Mesendoderm (in vitro differentiated cells): ENCODE measurements around the gene MAN2A1.
"Not testable (repeated sequence)": the region's sequence is repeated elsewhere in the genome, so short reads cannot be mapped to it uniquely, and the experiment has no call there.

Experiments
- DNase-seq: peaks from one replicate; pipeline ENCODE4 v3.0.0; 2013
- H2AK5ac ChIP-seq: 2 replicates; pipeline ENCODE4 v1.6.1; 2013; ENCODE audit warnings: low read length, inconsistent platforms
- H2BK120ac ChIP-seq: 2 replicates; pipeline ENCODE4 v1.6.1; 2013; ENCODE audit warnings: low read depth, mild to moderate bottlenecking, low read length, moderate library complexity, mixed read lengths
- H2BK15ac ChIP-seq: replicated peaks from 2 replicates; pipeline ENCODE4 v1.6.1; 2013; ENCODE audit warnings: low read depth, mild to moderate bottlenecking, moderate library complexity
- H2BK5ac ChIP-seq: 2 replicates; pipeline ENCODE4 v1.6.1; 2013; ENCODE audit warnings: low read length, inconsistent platforms
- H3K18ac ChIP-seq: 2 replicates; pipeline ENCODE4 v1.6.1; 2013; ENCODE audit warnings: mild to moderate bottlenecking, low read length, mixed read lengths
- H3K23ac ChIP-seq: one replicate; pipeline ENCODE4 v1.6.1; 2013; ENCODE audit warnings: low read length
- H3K27ac ChIP-seq: 2 replicates; pipeline ENCODE4 v1.5.1; 2013; ENCODE audit warnings: low read depth, mild to moderate bottlenecking, inconsistent platforms, low read length, moderate library complexity
- H3K27me3 ChIP-seq: 2 replicates; pipeline ENCODE4 v1.6.1; 2013; ENCODE audit warnings: low read length, control low read depth, mild to moderate bottlenecking, inconsistent platforms; ENCODE audit not compliant: insufficient read depth, poor library complexity
- H3K36me3 ChIP-seq: 2 replicates; pipeline ENCODE4 v1.6.1; 2013; ENCODE audit warnings: low read length, inconsistent platforms; ENCODE audit not compliant: control insufficient read depth, insufficient read depth
- H3K4ac ChIP-seq: one replicate; pipeline ENCODE4 v1.6.1; 2013; ENCODE audit warnings: low read depth, mild to moderate bottlenecking, low read length, moderate library complexity
- H3K4me1 ChIP-seq: 2 replicates; pipeline ENCODE4 v1.6.1; 2013; ENCODE audit warnings: low read depth, low read length, inconsistent platforms; ENCODE audit not compliant: control insufficient read depth
- H3K4me2 ChIP-seq: 2 replicates; pipeline ENCODE4 v1.6.1; 2013; ENCODE audit warnings: low read length
- H3K4me3 ChIP-seq: 2 replicates; pipeline ENCODE4 v1.5.1; 2013; ENCODE audit warnings: mild to moderate bottlenecking, low read length
- H3K56ac ChIP-seq: one replicate; pipeline ENCODE4 v1.6.1; 2013; ENCODE audit warnings: low read length
- H3K79me1 ChIP-seq: 2 replicates; pipeline ENCODE4 v1.6.1; 2013; ENCODE audit warnings: low read length, inconsistent platforms
- H3K79me2 ChIP-seq: 2 replicates; pipeline ENCODE4 v1.6.1; 2013; ENCODE audit warnings: mild to moderate bottlenecking, low read length; ENCODE audit not compliant: control insufficient read depth, insufficient read depth
- H3K9ac ChIP-seq: 2 replicates; pipeline ENCODE4 v1.6.1; 2013; ENCODE audit warnings: low read length, inconsistent platforms
- H4K5ac ChIP-seq: one replicate; pipeline ENCODE4 v1.6.1; 2013; ENCODE audit warnings: low read length
- H4K8ac ChIP-seq: one replicate; pipeline ENCODE4 v1.6.1; 2013; ENCODE audit warnings: low read depth, mild to moderate bottlenecking, control low read depth, low read length, moderate library complexity
- WGBS: extraction: QIAGEN DNeasy Blood & Tissue Kit; methylation state at CpG from one replicate; pipeline ENCODE4 v1.1.7; 2013; ENCODE audit warnings: low lambda C conversion rate, missing lambda C conversion rate; ENCODE audit not compliant: insufficient coverage; ENCODE audit errors: extremely low coverage; 5-methylcytosine and 5-hydroxymethylcytosine counted together

The MAN2A1 gene

DNA sequence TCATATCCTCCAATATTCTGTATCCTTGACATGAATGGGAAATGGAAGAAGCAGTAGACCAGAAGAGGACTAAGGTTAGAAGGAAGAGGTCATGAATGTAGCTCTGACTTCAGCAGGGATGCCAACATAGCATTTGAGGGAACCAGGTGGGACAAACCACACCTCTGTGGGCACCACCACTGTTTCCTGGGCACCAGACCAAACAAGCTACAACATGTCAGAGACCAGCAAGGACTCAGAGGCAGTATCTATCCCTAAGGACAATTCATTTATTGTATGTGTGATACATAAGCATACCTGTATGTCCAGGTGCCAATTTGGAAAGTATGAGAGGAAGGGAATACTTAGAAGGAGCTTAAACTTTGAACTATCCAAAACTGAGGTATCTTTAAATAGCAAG, 192.8 kb downstream of the MAN2A1 start:
- H3K4me3 ChIP-seq: no peak overlapping the region
- no peak overlapping the region for H2BK5ac ChIP-seq
- H2AK5ac ChIP-seq: no peak overlapping the region
- no peak overlapping the region for H4K8ac ChIP-seq
- H3K4me2 ChIP-seq: no peak overlapping the region
- H3K36me3 ChIP-seq: no peaks in the 10 kb centered on the region
- H3K9ac ChIP-seq: no peak overlapping the region
- H2BK15ac ChIP-seq: no peak overlapping the region
- H3K4me1 ChIP-seq: no peaks in the 10 kb centered on the region
- no peak overlapping the region for H4K5ac ChIP-seq
- no peak overlapping the region for H2BK120ac ChIP-seq
- H3K23ac ChIP-seq: no peak overlapping the region
- H3K27ac ChIP-seq: no peak overlapping the region
- no peaks in the 10 kb centered on the region for H3K79me1 ChIP-seq
- no peak overlapping the region for H3K56ac ChIP-seq
- no peaks in the 10 kb centered on the region for H3K79me2 ChIP-seq
- H3K18ac ChIP-seq: no peak overlapping the region
- H3K4ac ChIP-seq: no peak overlapping the region
- no peaks in the 10 kb centered on the region for H3K27me3 ChIP-seq
- no peak for DNase-seq

DNA sequence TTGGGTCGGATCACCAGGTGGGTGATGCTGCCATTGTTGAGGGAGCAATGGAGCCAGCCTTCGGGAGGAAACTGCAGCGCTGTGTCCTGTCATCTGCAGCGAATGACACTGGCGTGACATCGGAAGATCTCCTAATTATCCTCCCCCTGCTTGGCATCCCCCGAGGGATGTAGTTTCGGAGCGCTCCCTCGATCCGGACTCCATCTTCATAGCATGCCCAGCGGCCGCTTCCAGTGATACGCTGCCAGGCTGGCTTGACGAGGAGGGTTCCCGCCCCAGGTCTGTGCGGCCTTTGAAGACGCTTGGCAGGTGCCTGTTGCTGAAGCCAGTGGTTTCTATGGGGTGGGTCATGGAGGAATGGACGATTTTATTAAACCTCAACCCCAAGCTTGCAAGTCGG, 194.9 kb downstream of the MAN2A1 start:
- Histone ChIP-seq H3K36me3 (no peaks in the 10 kb centered on the region), H2BK15ac (no peak overlapping the region), H3K4me2 (no peak overlapping the region), H3K79me1 (no peaks in the 10 kb centered on the region), H3K27me3 (no peaks in the 10 kb centered on the region), H2BK120ac (no peak overlapping the region), H3K56ac (no peak overlapping the region), H2AK5ac (no peak overlapping the region), H3K79me2 (no peaks in the 10 kb centered on the region), H2BK5ac (no peak overlapping the region), H4K8ac (no peak overlapping the region), H3K4ac (no peak overlapping the region), H3K27ac (no peak overlapping the region), H4K5ac (no peak overlapping the region), H3K23ac (no peak overlapping the region), H3K18ac (no peak overlapping the region), H3K9ac (no peak overlapping the region), H3K4me1 (no peaks in the 10 kb centered on the region), H3K4me3 (no peak overlapping the region)
- no CpG with 5 or more reads among the region's 20 CpGs for WGBS
- no peak for DNase-seq

DNA sequence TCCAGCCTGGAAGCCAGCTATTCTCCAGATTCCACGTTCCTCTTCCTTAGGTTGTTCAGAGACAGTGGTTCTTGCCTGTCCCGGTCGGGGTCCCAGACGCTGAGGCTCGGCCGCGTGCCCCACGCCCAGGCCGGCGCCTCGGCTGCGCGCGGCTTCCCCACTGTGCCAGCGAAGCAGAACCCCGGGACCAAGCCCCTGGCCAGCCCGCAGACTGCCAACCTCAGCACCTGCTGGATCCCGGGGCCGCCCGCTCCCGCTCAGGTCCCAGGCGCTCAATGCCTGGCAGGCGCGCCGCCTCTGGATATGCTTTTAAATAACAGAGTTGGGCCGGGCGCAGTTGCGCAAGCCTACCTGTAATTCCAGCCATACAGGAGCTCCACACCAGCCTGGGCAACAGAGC, 195.5 kb downstream of the MAN2A1 start:
- H2BK5ac ChIP-seq: no peak overlapping the region
- H2AK5ac ChIP-seq: no peak overlapping the region
- H3K18ac ChIP-seq: no peak overlapping the region
- no peak overlapping the region for H3K56ac ChIP-seq
- no CpG with 5 or more reads among the region's 28 CpGs for WGBS
- H3K4me1 ChIP-seq: no peaks in the 10 kb centered on the region
- DNase-seq: no peak
- H2BK120ac ChIP-seq: no peak overlapping the region
- no peak overlapping the region for H4K5ac ChIP-seq
- no peak overlapping the region for H3K23ac ChIP-seq
- no peak overlapping the region for H3K4me3 ChIP-seq
- H3K79me2 ChIP-seq: no peaks in the 10 kb centered on the region
- no peaks in the 10 kb centered on the region for H3K36me3 ChIP-seq
- H4K8ac ChIP-seq: no peak overlapping the region
- no peak overlapping the region for H3K4me2 ChIP-seq
- no peak overlapping the region for H2BK15ac ChIP-seq
- no peak overlapping the region for H3K9ac ChIP-seq
- no peaks in the 10 kb centered on the region for H3K79me1 ChIP-seq
- H3K27ac ChIP-seq: no peak overlapping the region
- H3K27me3 ChIP-seq: no peaks in the 10 kb centered on the region
- H3K4ac ChIP-seq: no peak overlapping the region

DNA sequence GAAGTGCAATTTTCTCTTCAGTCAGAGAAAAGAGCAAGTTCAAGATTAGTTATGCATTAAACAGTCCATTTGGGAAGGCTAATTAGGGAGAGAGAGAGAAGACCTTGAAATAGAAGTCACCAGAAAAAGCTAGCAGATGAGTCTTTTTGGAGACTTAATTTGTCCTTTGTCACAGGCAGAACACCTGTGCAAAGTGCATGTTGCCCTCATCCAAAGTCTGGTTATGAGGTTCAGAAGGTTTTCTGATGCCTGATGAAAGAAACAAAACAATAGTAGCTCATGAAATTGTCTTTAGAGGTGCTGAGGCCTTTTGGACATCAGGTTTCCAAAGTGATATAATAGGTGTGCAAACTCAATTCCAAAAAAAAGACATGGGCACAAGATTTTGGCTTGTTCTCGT, 199.3 kb downstream of the MAN2A1 start:
- Histone ChIP-seq H3K9ac (no peak overlapping the region), H4K8ac (no peak overlapping the region), H2BK15ac (no peak overlapping the region), H3K36me3 (no peaks in the 10 kb centered on the region), H4K5ac (no peak overlapping the region), H3K79me1 (no peaks in the 10 kb centered on the region), H3K4me3 (no peak overlapping the region), H3K56ac (no peak overlapping the region), H2BK5ac (no peak overlapping the region), H2BK120ac (no peak overlapping the region), H3K23ac (no peak overlapping the region), H3K27ac (no peak overlapping the region), H3K4me2 (no peak overlapping the region), H3K4me1 (no peaks in the 10 kb centered on the region), H3K27me3 (no peaks in the 10 kb centered on the region), H3K79me2 (no peaks in the 10 kb centered on the region), H3K4ac (no peak overlapping the region), H3K18ac (no peak overlapping the region), H2AK5ac (no peak overlapping the region)
- no peak for DNase-seq
- no CpG with 5 or more reads among the region's 1 CpG for WGBS

DNA sequence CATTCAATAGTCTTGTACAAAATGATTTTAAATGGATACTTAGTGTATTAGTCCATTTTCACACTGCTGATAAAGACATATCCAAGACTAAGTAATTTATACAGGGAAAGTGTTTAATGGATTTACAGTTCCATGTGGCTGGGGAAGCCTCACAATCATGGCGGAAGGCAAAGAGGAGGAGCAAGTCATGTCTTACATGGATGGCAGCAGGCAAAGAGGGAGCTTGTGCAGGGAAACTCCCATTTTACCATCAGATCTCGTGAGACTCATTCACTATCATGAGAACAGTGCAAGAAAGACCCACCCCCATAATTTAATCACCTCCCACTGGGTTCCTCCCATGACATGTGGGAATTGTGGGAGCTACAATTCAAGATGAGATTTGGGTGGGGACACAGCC, 203.5 kb downstream of the MAN2A1 start:
- H3K56ac ChIP-seq, H3K18ac ChIP-seq, H4K5ac ChIP-seq, DNase-seq, H4K8ac ChIP-seq, H3K27me3 ChIP-seq, H3K4me1 ChIP-seq, H3K27ac ChIP-seq, H3K36me3 ChIP-seq, H2AK5ac ChIP-seq, H2BK5ac ChIP-seq, H3K4ac ChIP-seq, H2BK15ac ChIP-seq, H3K79me2 ChIP-seq, H3K79me1 ChIP-seq, H2BK120ac ChIP-seq, H3K4me3 ChIP-seq, H3K23ac ChIP-seq, H3K9ac ChIP-seq, H3K4me2 ChIP-seq: not testable (repeated sequence)
- WGBS: no CpG with 5 or more reads among the region's 2 CpGs

DNA sequence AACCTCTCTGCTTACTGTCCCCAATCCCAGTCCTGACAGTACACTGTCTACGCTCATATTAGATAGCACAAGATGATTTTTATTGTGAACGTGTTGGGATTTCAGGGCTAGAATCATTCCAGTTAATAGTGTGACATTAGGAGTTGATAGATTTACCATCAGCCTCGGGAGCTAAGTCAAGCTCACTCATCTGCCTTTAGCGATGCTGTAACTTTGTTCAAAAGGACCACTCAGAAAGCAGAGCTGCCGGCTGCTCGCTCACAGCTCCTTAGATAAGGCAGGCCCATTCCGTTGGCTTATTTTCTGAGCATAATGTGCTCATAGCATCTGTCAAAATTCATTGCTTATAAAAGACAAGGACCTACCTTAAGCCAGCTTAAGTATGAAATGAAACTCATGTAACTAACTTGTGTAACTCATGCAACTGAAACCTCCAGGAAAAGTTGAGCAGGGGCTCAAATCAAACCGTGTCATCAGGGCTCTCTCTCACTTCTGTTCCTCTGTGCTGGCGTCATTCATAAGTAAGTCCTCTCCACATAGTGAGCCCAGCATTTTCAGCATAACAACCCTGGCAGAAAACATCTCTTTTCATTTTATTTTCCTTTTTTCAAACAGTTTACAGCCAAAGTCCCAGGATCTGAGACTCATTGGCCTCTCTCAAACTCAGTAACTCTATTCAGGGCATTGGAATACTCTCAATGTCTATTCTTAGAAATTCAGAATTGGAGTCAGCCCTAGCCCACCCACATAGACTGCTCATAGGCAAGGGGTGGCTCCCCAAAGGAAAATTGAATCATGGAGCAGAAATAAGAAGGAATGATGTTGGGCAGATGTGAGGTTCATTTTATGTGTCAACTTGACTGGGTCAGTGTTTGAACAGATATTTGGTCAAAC, 208.8 kb downstream of the MAN2A1 start:
- no peak overlapping the region for H3K23ac ChIP-seq
- H3K79me1 ChIP-seq: no peaks in the 10 kb centered on the region
- no peak overlapping the region for H2BK5ac ChIP-seq
- H3K56ac ChIP-seq: no peak overlapping the region
- H2BK120ac ChIP-seq: no peak overlapping the region
- H3K36me3 ChIP-seq: no peaks in the 10 kb centered on the region
- H4K8ac ChIP-seq: no peak overlapping the region
- no peak overlapping the region for H3K4ac ChIP-seq
- no peak overlapping the region for H3K18ac ChIP-seq
- H3K27me3 ChIP-seq: no peaks in the 10 kb centered on the region
- H2BK15ac ChIP-seq: no peak overlapping the region
- H4K5ac ChIP-seq: no peak overlapping the region
- no peaks in the 10 kb centered on the region for H3K4me1 ChIP-seq
- H3K4me2 ChIP-seq: no peak overlapping the region
- no peak overlapping the region for H2AK5ac ChIP-seq
- DNase-seq: no peak
- no CpG with 5 or more reads among the region's 9 CpGs for WGBS
- H3K27ac ChIP-seq: no peak overlapping the region
- H3K9ac ChIP-seq: no peak overlapping the region
- no peak overlapping the region for H3K4me3 ChIP-seq
- H3K79me2 ChIP-seq: no peaks in the 10 kb centered on the region
